Neuron (in vitro differentiated cells): Measurements from ENCODE around the gene KIF6.

Source experiments
- H2AFZ ChIP-seq: one replicate; pipeline ENCODE4 v1.6.1; 2013; ENCODE audit warnings: low read depth, mild to moderate bottlenecking, inconsistent platforms, low read length, moderate library complexity
- H3K27me3 ChIP-seq: one replicate; pipeline ENCODE4 v1.6.1; 2013; ENCODE audit warnings: low read length; ENCODE audit not compliant: insufficient read depth
- H3K36me3 ChIP-seq: one replicate; pipeline ENCODE4 v1.6.1; 2013; ENCODE audit warnings: low read length; ENCODE audit not compliant: insufficient read depth
- H3K4me1 ChIP-seq: one replicate; pipeline ENCODE4 v1.6.1; 2013; ENCODE audit warnings: low read length; ENCODE audit not compliant: insufficient read depth
- H3K4me3 ChIP-seq: 2 replicates; pipeline ENCODE4 v1.5.1; 2013; ENCODE audit warnings: mild to moderate bottlenecking, low read length, moderate library complexity
- H3K9me3 ChIP-seq: one replicate; pipeline ENCODE4 v1.6.1; 2013; ENCODE audit warnings: low read length

The KIF6 gene

DNA sequence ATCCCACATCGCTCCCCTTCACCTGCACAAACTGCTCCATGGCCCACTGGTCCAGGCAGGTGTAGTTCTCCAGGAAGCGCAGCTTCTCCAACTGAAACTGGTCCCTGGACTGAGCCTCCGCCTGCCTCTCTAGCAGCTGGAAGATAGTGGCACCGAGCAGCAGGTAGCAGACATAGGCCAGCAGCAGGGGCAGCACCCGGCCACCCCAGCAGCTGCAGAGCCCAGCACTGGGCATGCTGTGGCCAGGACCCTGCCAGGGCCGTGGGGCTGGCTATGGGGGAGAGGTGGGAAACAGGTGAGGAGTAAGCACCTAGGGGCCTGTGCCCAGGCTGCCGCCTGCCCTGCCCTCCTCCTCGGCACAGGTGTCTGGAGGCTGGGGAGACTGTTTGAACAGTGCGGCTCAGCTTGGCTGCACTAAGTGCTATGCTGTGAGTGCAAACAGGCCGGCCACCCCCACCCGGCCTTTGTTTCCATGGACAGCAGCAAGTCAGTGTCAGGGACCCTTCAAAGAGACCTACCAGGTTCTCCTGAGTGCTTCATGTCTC, 402.8 kb downstream of the KIF6 start, which contains the start of gene KCNK16:
Gene KCNK16 (minus strand): TSS at position 397 of the 545 bp plus-strand sequence. CDS start 162 bp downstream, at position 235.
- Histone ChIP-seq H3K27me3 (no peaks in the 10 kb centered on the region), H3K36me3 (no peaks in the 10 kb centered on the region), H3K9me3 (no peaks in the 10 kb centered on the region), H3K4me1 (no peaks in the 10 kb centered on the region), H3K4me3 (no peak within 1 kb of the TSS), H2AFZ (no peak within 1 kb of the TSS)

DNA sequence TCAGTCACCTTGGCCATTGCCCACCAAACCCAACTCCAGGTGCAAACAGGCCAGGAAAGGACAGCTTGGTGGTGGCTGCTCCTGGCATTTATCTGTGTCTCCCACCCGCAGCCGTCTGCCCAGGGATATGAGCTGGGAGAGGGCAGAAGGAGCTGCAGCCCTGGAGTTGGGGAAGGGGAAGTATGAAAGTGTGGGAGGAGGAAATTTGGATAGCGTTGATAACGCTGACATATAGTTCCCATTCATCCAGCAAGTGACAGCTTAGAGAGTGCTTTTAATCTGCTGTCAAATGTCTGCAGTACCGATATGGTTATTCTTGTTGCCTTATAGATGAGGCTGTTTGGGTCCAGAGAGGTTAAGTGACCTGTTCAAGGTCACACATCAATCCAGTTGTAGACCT, 403.4 kb downstream of the KIF6 start:
- H3K36me3 ChIP-seq = no peaks in the 10 kb centered on the region
- H3K9me3 ChIP-seq = no peaks in the 10 kb centered on the region
- peaks cover under 1% of the 10 kb centered on the region for H3K27me3 ChIP-seq
- H3K4me3 ChIP-seq = no peak overlapping the region
- no peaks in the 10 kb centered on the region for H3K4me1 ChIP-seq
- no peak overlapping the region for H2AFZ ChIP-seq

- peaks cover 12% of the 10 kb centered on the region for H3K27me3 ChIP-seq
- no peak overlapping the region for H2AFZ ChIP-seq
- no peak overlapping the region for H3K4me3 ChIP-seq
- no peaks in the 10 kb centered on the region for H3K9me3 ChIP-seq
- no peaks in the 10 kb centered on the region for H3K36me3 ChIP-seq
- H3K4me1 ChIP-seq = no peaks in the 10 kb centered on the region
Measured at GRCh38 chr6:39320363-39320984, 404.7 kb downstream of the KIF6 start.

- H3K36me3 ChIP-seq = no peaks in the 10 kb centered on the region
- no peaks in the 10 kb centered on the region for H3K4me1 ChIP-seq
- H2AFZ ChIP-seq = no peak overlapping the region
- no peak overlapping the region for H3K4me3 ChIP-seq
- H3K9me3 ChIP-seq = no peaks in the 10 kb centered on the region
- H3K27me3 ChIP-seq = peaks cover 17% of the 10 kb centered on the region
Measured at GRCh38 chr6:39319621-39320362, 405.4 kb downstream of the KIF6 start.

DNA sequence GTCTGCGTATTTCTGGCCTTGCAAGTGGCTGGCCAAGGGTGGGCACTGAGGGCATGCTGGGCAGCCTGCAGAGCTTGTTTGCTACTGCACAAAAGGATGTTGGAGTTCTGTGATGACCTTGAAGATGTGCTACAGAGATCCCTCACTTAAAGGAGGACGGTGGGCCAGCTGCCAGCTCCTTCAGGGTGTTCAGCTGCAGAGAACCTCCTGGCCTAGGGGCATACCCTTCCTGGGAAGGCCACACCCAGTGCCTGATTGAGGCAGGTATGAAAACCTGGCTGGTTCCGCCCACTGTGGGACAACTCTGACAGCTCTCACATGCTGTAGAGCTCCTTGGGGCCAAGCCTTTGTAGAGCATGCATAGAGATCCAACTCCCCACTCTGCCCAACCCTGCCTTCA, 408.0 kb downstream of the KIF6 start:
- H3K4me1 ChIP-seq = no peaks in the 10 kb centered on the region
- no peak overlapping the region for H3K4me3 ChIP-seq
- H2AFZ ChIP-seq = no peak overlapping the region
- peaks cover 42% of the 10 kb centered on the region for H3K27me3 ChIP-seq
- H3K36me3 ChIP-seq = no peaks in the 10 kb centered on the region
- H3K9me3 ChIP-seq = no peaks in the 10 kb centered on the region

DNA sequence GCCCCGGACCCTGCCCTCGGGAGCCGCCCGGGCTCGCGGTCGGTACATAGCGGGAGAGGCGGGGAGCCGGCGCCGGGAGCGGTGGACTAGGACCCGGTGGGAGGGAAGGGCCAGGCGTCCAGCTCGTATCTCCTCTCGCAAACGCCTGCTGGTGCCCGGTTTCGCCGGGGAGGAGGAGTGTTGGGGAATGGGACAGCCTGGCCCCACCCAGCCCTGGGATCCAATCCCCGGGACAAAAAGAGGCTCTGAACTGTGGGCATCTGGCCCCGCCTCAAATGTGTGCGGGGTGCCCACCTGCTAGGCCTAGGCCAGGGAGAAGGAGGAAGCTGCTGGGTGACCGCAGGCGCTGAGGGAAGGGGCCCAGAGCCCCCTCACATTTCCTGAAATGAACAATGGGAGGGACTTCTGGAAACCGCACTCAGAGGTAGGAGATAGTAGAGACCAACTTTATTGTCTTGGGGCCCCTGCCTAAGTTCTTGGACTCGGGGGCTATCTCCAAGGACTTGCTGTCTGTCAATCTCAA, 410.9 kb downstream of the KIF6 start, which contains the start of gene KCNK17:
Gene KCNK17 (minus strand): TSS at position 147 of the 523 bp plus-strand sequence. CDS start 99 bp downstream, at position 48.
- no peaks in the 10 kb centered on the region for H3K9me3 ChIP-seq
- no peaks in the 10 kb centered on the region for H3K4me1 ChIP-seq
- H3K4me3 ChIP-seq = no peak within 1 kb of the TSS
- peaks cover 52% of the 10 kb centered on the region for H3K27me3 ChIP-seq
- no peaks in the 10 kb centered on the region for H3K36me3 ChIP-seq
- H2AFZ ChIP-seq = no peak within 1 kb of the TSS

DNA sequence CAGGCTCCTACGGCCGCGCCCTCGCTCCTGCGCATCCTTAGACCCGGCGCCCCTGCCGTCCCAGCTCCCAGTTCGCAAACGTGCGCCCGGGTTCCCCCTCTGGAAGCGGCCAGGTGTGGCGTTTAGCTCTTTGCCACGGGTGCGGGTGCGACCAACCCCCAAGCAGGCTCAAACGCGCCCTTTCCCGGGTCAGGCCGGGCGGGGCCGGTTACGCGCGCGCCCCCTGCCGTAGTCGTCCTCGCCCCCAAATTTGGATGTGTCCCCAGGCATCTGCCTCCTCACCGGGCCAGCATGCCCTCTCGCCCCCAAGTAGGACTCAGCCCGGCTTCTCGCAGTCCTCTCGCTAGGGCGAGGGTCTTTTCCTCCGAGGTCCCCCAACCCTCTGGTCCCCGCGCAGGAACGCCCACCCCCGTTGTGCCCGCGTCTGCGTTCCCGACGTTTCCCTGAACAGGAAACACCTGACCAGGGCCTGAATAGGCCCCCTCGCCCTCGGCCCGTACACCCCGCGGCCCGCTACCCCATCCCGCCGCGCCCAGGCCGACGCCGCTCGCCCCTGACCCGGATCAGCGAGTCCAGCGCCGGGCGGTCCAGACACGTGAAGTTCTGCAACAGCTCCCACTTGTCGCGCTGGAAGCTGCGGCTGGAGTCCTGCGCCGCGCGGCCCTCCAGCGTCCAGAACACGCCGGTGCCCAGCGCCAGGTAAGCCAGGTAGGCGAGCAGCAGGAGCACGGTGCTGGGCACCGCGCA, 411.5 kb downstream of the KIF6 start:
- no peaks in the 10 kb centered on the region for H3K36me3 ChIP-seq
- peaks cover 52% of the 10 kb centered on the region for H3K27me3 ChIP-seq
- H3K4me1 ChIP-seq = no peaks in the 10 kb centered on the region
- H3K4me3 ChIP-seq = no peak overlapping the region
- no peaks in the 10 kb centered on the region for H3K9me3 ChIP-seq
- no peak overlapping the region for H2AFZ ChIP-seq

GRCh38 chr6:39312912-39313525, 412.2 kb downstream of the KIF6 start:
- Histone ChIP-seq H3K4me3 (no peak overlapping the region), H3K9me3 (no peaks in the 10 kb centered on the region), H3K36me3 (no peaks in the 10 kb centered on the region), H3K27me3 (peaks cover 52% of the 10 kb centered on the region), H2AFZ (no peak overlapping the region), H3K4me1 (no peaks in the 10 kb centered on the region)

- no peak overlapping the region for H2AFZ ChIP-seq
- no peaks in the 10 kb centered on the region for H3K9me3 ChIP-seq
- peaks cover 41% of the 10 kb centered on the region for H3K27me3 ChIP-seq
- H3K4me3 ChIP-seq = no peak overlapping the region
- no peaks in the 10 kb centered on the region for H3K36me3 ChIP-seq
- H3K4me1 ChIP-seq = no peaks in the 10 kb centered on the region
Measured at GRCh38 chr6:39310542-39310941, 414.7 kb downstream of the KIF6 start.

- Histone ChIP-seq H3K9me3 (no peaks in the 10 kb centered on the region), H3K4me3 (no peak overlapping the region), H3K36me3 (no peaks in the 10 kb centered on the region), H3K4me1 (no peaks in the 10 kb centered on the region), H2AFZ (no peak overlapping the region), H3K27me3 (peaks cover 38% of the 10 kb centered on the region)
Measured at GRCh38 chr6:39309942-39310531, 415.2 kb downstream of the KIF6 start.

GRCh38 chr6:39307462-39307861, 417.7 kb downstream of the KIF6 start:
- Histone ChIP-seq H3K27me3 (peaks cover 12% of the 10 kb centered on the region), H3K4me1 (no peaks in the 10 kb centered on the region), H3K4me3 (no peak overlapping the region), H2AFZ (no peak overlapping the region), H3K9me3 (no peaks in the 10 kb centered on the region), H3K36me3 (no peaks in the 10 kb centered on the region)

GRCh38 chr6:39304951-39305350, 420.3 kb downstream of the KIF6 start:
- H3K4me1 ChIP-seq = no peaks in the 10 kb centered on the region
- no peak overlapping the region for H3K4me3 ChIP-seq
- H2AFZ ChIP-seq = no peak overlapping the region
- H3K36me3 ChIP-seq = no peaks in the 10 kb centered on the region
- no peaks in the 10 kb centered on the region for H3K9me3 ChIP-seq
- no peaks in the 10 kb centered on the region for H3K27me3 ChIP-seq
